Stomach (tissue), 9 donors: Measurements from ENCODE around the gene POR. TPM values are rescaled to one million over a fixed set of nuclear protein-coding genes. Genes with fewer than 3 reads are reported as not detected.

Experiments used
- DNase-seq, 2 donors: peaks; one replicate each; pipeline versions ENCODE4 v3.0.0 to v3.0.0-alpha.2; 2013 to 2019
- H3K27ac ChIP-seq, 5 donors: fragments of 200-600 bp in 4 of 5; sonication (generic) in 4 of 5; one replicate each; pipeline ENCODE4 v1.5.1; 2013 to 2019; ENCODE audit warnings: mild to moderate bottlenecking in 1 of 5, moderate library complexity in 1 of 5
- H3K27me3 ChIP-seq, 3 donors: fragments of 200-600 bp; sonication (generic); one replicate each; pipeline ENCODE4 v1.5.1; 2017 to 2019; ENCODE audit warnings: mixed run types in 1 of 3
- H3K36me3 ChIP-seq, 4 donors: fragments of 200-600 bp; sonication (generic); 1 replicate in 3 of 4; 2 replicates in 1 of 4; pipeline ENCODE4 v1.5.1; 2016 to 2019
- H3K4me1 ChIP-seq, 4 donors: fragments of 200-600 bp; sonication (generic); one replicate each; pipeline ENCODE4 v1.5.1; 2016 to 2019
- H3K4me3 ChIP-seq, 4 donors: fragments of 200-600 bp; sonication (generic) in 3 of 4; one replicate each; pipeline ENCODE4 v1.5.1; 2016 to 2019; ENCODE audit warnings: mild to moderate bottlenecking in 1 of 4
- H3K9me3 ChIP-seq, 4 donors: fragments of 200-600 bp; sonication (generic); one replicate each; pipeline ENCODE4 v1.5.1; 2016 to 2019
- CTCF ChIP-seq, 7 experiments: fragments of 450-650 bp in 4 of 7; fragments of 200-600 bp in 3 of 7; sonication (generic) in 3 of 7; IDR thresholded peaks; one replicate each; pipeline ENCODE4 v1.5.1; 2016 to 2019; ENCODE audit warnings: antibody characterized with exemption in 7 of 7, control low read depth in 2 of 7, mild to moderate bottlenecking in 1 of 7
- EP300 ChIP-seq: sonication (generic); formaldehyde crosslinking; IDR thresholded peaks from one replicate; pipeline ENCODE4 v1.6.1; 2017; ENCODE audit warnings: antibody characterized with exemption
- POLR2A ChIP-seq, 4 donors: fragments of 450-650 bp; IDR thresholded peaks; one replicate each; pipeline ENCODE4 v1.6.1; 2016; ENCODE audit warnings: antibody characterized with exemption in 4 of 4, control low read depth in 2 of 4, mild to moderate bottlenecking in 1 of 4, moderate library complexity in 1 of 4
- POLR2AphosphoS5 ChIP-seq, 3 donors: sonication (generic); formaldehyde crosslinking; IDR thresholded peaks; one replicate each; pipeline ENCODE4 v1.6.1; 2016; ENCODE audit warnings: antibody characterized with exemption in 3 of 3
- WGBS, 5 donors: extraction: QIAGEN DNeasy Blood & Tissue Kit in 3 of 5; methylation state at CpG; one replicate each; pipeline versions ENCODE4 v1.1.5 to v1.1.7; 2013 to 2018; 5-methylcytosine and 5-hydroxymethylcytosine counted together
- intact Hi-C: fragments of 100-400 bp; cut with DNase I; formaldehyde crosslinking; loops from one replicate; pipeline ENCODE4 v1.15.1; 2023; ENCODE audit warnings: low total_unique reads
- polyA plus RNA-seq, 3 donors: library from polyadenylated mRNA; stranded (reverse); fragments of 200-250 nt; gene quantifications; one replicate each; pipeline ENCODE4 v1.2.3, GENCODE V29; 2013
- total RNA-seq, 5 donors: library from RNA; depleted of rRNA; stranded (reverse); fragments of >200 nt; gene quantifications; one replicate each; pipeline versions ENCODE4 v1.1.0 to v1.2.3, GENCODE V29; 2014 to 2016
- donor health status: healthy with polysubstance abuse.
- donor health status: Bipolar disorder and iron deficiency.
- donor health status: healthy.

The POR gene
- total and polyA plus RNA-seq, 8 donors, result 30.4 to 304 (median 67.3) TPM

GRCh38 chr7:75969182-75969581 lies 54.2 kb downstream of the POR start:
- no peak for TF ChIP-seq POLR2A (IDR thresholded peaks at IDR 0.05)
- TF ChIP-seq POLR2AphosphoS5 (IDR thresholded peaks at IDR 0.05), result peak in 2 of 3 donors; percentile 39 to 61
- Histone ChIP-seq H3K27ac (peak overlapping the region in 4 of 5 donors; percentile 86 to 91 (median 87)), H3K27me3 (no peaks in the 10 kb centered on the region), H3K36me3 (peaks cover 9 to 55% (median 38%) of the 10 kb centered on the region in 4 donors), H3K4me3 (no peak overlapping the region), H3K4me1 (peaks cover 36 to 68% (median 58%) of the 10 kb centered on the region in 4 donors), H3K9me3 (no peaks in the 10 kb centered on the region)
- 76 to 88% (median 82%) methylated on average over 11 to 13 of the region's 13 CpGs for WGBS, 5 donors
- peak in 1 of 2 donors; percentile 56 for DNase-seq
- intact Hi-C loops, result loop anchor here (10.0 kb wide), 1 partner anchor 64 kb away; no protein-coding TSS in a partner anchor

- no peak for DNase-seq
- H3K4me1 ChIP-seq, result peaks cover 36 to 66% (median 58%) of the 10 kb centered on the region in 4 donors
- no peaks in the 10 kb centered on the region for H3K27me3 ChIP-seq
- TF ChIP-seq EP300 (no peak), POLR2AphosphoS5 (IDR thresholded peaks at IDR 0.05) (no peak), POLR2A (IDR thresholded peaks at IDR 0.05) (no peak), CTCF (IDR thresholded peaks at IDR 0.05) (no peak)
- peaks cover 9 to 61% (median 41%) of the 10 kb centered on the region in 4 donors for H3K36me3 ChIP-seq
- peak overlapping the region in 4 of 5 donors; percentile 86 to 91 (median 87) for H3K27ac ChIP-seq
- no peak overlapping the region for H3K4me3 ChIP-seq
- 86 to 91% (median 90%) methylated on average over 22 to 30 of the region's 30 CpGs for WGBS, 5 donors
- H3K9me3 ChIP-seq, result no peaks in the 10 kb centered on the region
- intact Hi-C loops, result loop anchor here (10.0 kb wide), 1 partner anchor 65 kb away; no protein-coding TSS in a partner anchor
Measured at GRCh38 chr7:75969704-75970498, 54.9 kb downstream of the POR start.

GRCh38 chr7:75971309-75971960 lies 56.5 kb downstream of the POR start:
- intact Hi-C loops, result no loop called here
- 77 to 84% (median 82%) methylated on average over 14 of the region's 14 CpGs for WGBS, 5 donors
- peak overlapping the region in 4 of 5 donors; percentile 18 to 67 (median 56) for H3K27ac ChIP-seq

GRCh38 chr7:75971961-75972763 lies 57.2 kb downstream of the POR start:
- TF ChIP-seq POLR2AphosphoS5 (IDR thresholded peaks at IDR 0.05), result no peak
- peak in 1 of 7 experiments; percentile 10 for TF ChIP-seq CTCF (IDR thresholded peaks at IDR 0.05)
- no peak overlapping the region for H3K4me3 ChIP-seq
- H3K4me1 ChIP-seq, result peaks cover 26 to 46% (median 38%) of the 10 kb centered on the region in 4 donors
- DNase-seq, result no peak
- 65 to 78% (median 72%) methylated on average over 19 of the region's 19 CpGs for WGBS, 5 donors
- H3K27ac ChIP-seq, result peak overlapping the region in 4 of 5 donors; percentile 45 to 67 (median 57)
- intact Hi-C loops, result no loop called here
- peaks cover 9 to 59% (median 39%) of the 10 kb centered on the region in 4 donors for H3K36me3 ChIP-seq
- no peaks in the 10 kb centered on the region for H3K27me3 ChIP-seq
- H3K9me3 ChIP-seq, result no peaks in the 10 kb centered on the region

More at GRCh38 chr7:75971309-75971960, 56.5 kb downstream of the POR start:
- no peak for DNase-seq
- Histone ChIP-seq H3K9me3 (no peaks in the 10 kb centered on the region), H3K27me3 (no peaks in the 10 kb centered on the region), H3K4me3 (no peak overlapping the region), H3K4me1 (peaks cover 29 to 52% (median 44%) of the 10 kb centered on the region in 4 donors), H3K36me3 (peaks cover 9 to 58% (median 36%) of the 10 kb centered on the region in 4 donors)
- TF ChIP-seq EP300, result no peak
- no peak for TF ChIP-seq POLR2AphosphoS5 (IDR thresholded peaks at IDR 0.05)
- no peak for TF ChIP-seq CTCF (IDR thresholded peaks at IDR 0.05)
- no peak for TF ChIP-seq POLR2A (IDR thresholded peaks at IDR 0.05)
